ENCODE data around the gene CYGB.

DNA sequence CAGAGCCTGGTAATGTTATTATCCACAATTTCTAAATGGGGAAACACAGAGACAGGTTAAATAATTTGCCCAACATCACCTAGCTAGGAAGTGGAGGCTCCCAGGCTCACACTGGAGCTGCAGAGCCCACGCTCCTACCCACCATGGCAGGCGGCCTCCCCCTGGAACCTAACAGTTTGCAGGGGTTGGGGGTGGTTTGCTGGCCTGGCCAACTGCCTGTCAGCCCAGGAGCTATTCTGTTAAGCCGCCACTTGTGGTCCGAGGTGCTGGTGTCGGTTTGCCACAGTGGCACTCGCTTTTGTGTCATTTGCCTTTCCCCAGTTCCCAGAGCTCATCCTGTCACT, 5.9 kb upstream of the CYGB start:
- no peak for TF ChIP-seq POLR2A (IDR thresholded peaks at IDR 0.05; ENCODE audit: low read length)
- TF ChIP-seq GATA1 (IDR thresholded peaks at IDR 0.05; ENCODE audit: low read depth, low read length): no peak
